HEK293 (cell line): Measurements from ENCODE around the gene CAMKV.

Source experiments
- CTCF ChIA-PET: fragments of 350-600 bp; formaldehyde crosslinking; extraction: SDS; loops from one replicate; lab custom pipeline; 2021; ENCODE audit warnings: antibody characterized with exemption; lab: Yijun Ruan, JAX
- POLR2A ChIA-PET: fragments of 300-600 bp; formaldehyde crosslinking; extraction: SDS; loops from one replicate; lab custom pipeline; 2020; ENCODE audit warnings: antibody characterized with exemption, inconsistent platforms; lab: Yijun Ruan, JAX
- H3K27ac ChIP-seq: fragments of 200-500 bp; sonication (Bioruptor generic); 2 replicates; pipeline ENCODE4 v1.5.1; 2014; ENCODE audit warnings: low read depth, low read length, control low read depth, inconsistent platforms; ENCODE audit errors: extremely low read depth
- H3K36me3 ChIP-seq, 2 experiments: fragments of 200-500 bp in 1 of 2; sonication (Bioruptor generic) in 1 of 2; 1 replicate in 1 of 2; 2 replicates in 1 of 2; pipeline ENCODE4 v1.5.1; 2014 to 2017; ENCODE audit warnings: inconsistent platforms in 2 of 2, low read length in 2 of 2; ENCODE audit not compliant: control insufficient read depth in 2 of 2, insufficient read depth in 1 of 2
- H3K4me1 ChIP-seq: fragments of 200-500 bp; sonication (Bioruptor generic); 2 replicates; pipeline ENCODE4 v1.5.1; 2014; ENCODE audit warnings: mild to moderate bottlenecking, low read length, inconsistent platforms; ENCODE audit not compliant: control insufficient read depth, insufficient read depth
- H3K4me3 ChIP-seq: 2 replicates; pipeline ENCODE4 v1.5.1; 2011; ENCODE audit warnings: low read depth, mild to moderate bottlenecking, control low read depth, low read length, moderate library complexity
- H3K9me3 ChIP-seq: fragments of 200-500 bp; sonication (Bioruptor generic); 2 replicates; pipeline ENCODE4 v1.5.1; 2014; ENCODE audit warnings: low read depth, low read length, inconsistent platforms; ENCODE audit not compliant: control insufficient read depth, insufficient read depth
- EGR2 ChIP-seq: fragments of 450-650 bp; formaldehyde crosslinking; IDR thresholded peaks from 2 replicates; pipeline ENCODE4 v1.5.1; 2016; ENCODE audit warnings: low read depth, missing biosample characterization, missing genetic modification characterization
- PRDM1 ChIP-seq: fragments of 450-650 bp; formaldehyde crosslinking; IDR thresholded peaks from 2 replicates; pipeline ENCODE4; 2016; ENCODE audit warnings: missing biosample characterization, missing genetic modification characterization
- ZFHX2 ChIP-seq: fragments of 450-650 bp; formaldehyde crosslinking; conservative IDR thresholded peaks from 2 replicates; pipeline ENCODE4 v1.5.1; 2016; ENCODE audit warnings: missing biosample characterization, missing genetic modification characterization
- ZIC2 ChIP-seq: fragments of 450-650 bp; formaldehyde crosslinking; IDR thresholded peaks from 2 replicates; pipeline ENCODE4 v1.5.1; 2016; ENCODE audit warnings: missing biosample characterization, missing genetic modification characterization
- ZNF121 ChIP-seq: fragments of 450-650 bp; formaldehyde crosslinking; IDR thresholded peaks from 2 replicates; pipeline ENCODE4 v1.5.1; 2016; ENCODE audit warnings: missing biosample characterization, missing genetic modification characterization
- ZNF138 ChIP-seq: fragments of 450-650 bp; formaldehyde crosslinking; IDR thresholded peaks from 2 replicates; pipeline ENCODE4 v1.5.1; 2016; ENCODE audit warnings: missing biosample characterization, missing genetic modification characterization, borderline replicate concordance
- ZNF311 ChIP-seq: fragments of 450-650 bp; formaldehyde crosslinking; IDR thresholded peaks from 2 replicates; pipeline ENCODE4 v1.5.1; 2017; ENCODE audit warnings: missing biosample characterization, missing genetic modification characterization, borderline replicate concordance
- ZNF335 ChIP-seq: fragments of 450-650 bp; formaldehyde crosslinking; conservative IDR thresholded peaks from 2 replicates; pipeline ENCODE4 v1.5.1; 2016; ENCODE audit warnings: missing biosample characterization, missing genetic modification characterization
- ZNF350 ChIP-seq: fragments of 450-650 bp; formaldehyde crosslinking; IDR thresholded peaks from 2 replicates; pipeline ENCODE4 v1.5.0; 2017; ENCODE audit warnings: missing biosample characterization, mild to moderate bottlenecking, missing genetic modification characterization
- ZNF37A ChIP-seq: fragments of 450-650 bp; IDR thresholded peaks from 2 replicates; pipeline ENCODE4 v1.5.1; 2018; ENCODE audit warnings: missing biosample characterization, missing genetic modification characterization
- ZNF510 ChIP-seq: fragments of 450-650 bp; formaldehyde crosslinking; IDR thresholded peaks from 2 replicates; pipeline ENCODE4 v1.5.1; 2018; ENCODE audit warnings: mild to moderate bottlenecking, missing genetic modification characterization, missing biosample characterization; ENCODE audit not compliant: insufficient replicate concordance
- ZNF529 ChIP-seq: fragments of 450-650 bp; formaldehyde crosslinking; IDR thresholded peaks from 2 replicates; pipeline ENCODE4 v1.5.1; 2017; ENCODE audit warnings: missing genetic modification characterization, missing biosample characterization; ENCODE audit not compliant: insufficient replicate concordance
- ZNF626 ChIP-seq: fragments of 450-650 bp; sonication (Bioruptor Pico); formaldehyde crosslinking; IDR thresholded peaks from 2 replicates; pipeline ENCODE4 v1.5.1; 2018; ENCODE audit warnings: missing biosample characterization, missing genetic modification characterization, inconsistent platforms
- TF ChIP-seq, protein P1 (sequence below): fragments of 450-650 bp; formaldehyde crosslinking; IDR thresholded peaks from 2 replicates; pipeline ENCODE4 v1.5.1; 2016; ENCODE audit warnings: missing biosample characterization, missing genetic modification characterization
- TF ChIP-seq, protein P2 (sequence below): fragments of 450-650 bp; formaldehyde crosslinking; IDR thresholded peaks from 2 replicates; pipeline ENCODE4 v1.5.1; 2017; ENCODE audit warnings: missing biosample characterization, missing genetic modification characterization
- TF ChIP-seq, protein P3 (sequence below): fragments of 450-650 bp; formaldehyde crosslinking; IDR thresholded peaks from 2 replicates; pipeline ENCODE4 v1.5.1; 2017; ENCODE audit warnings: missing biosample characterization, missing genetic modification characterization

Gene CAMKV

DNA sequence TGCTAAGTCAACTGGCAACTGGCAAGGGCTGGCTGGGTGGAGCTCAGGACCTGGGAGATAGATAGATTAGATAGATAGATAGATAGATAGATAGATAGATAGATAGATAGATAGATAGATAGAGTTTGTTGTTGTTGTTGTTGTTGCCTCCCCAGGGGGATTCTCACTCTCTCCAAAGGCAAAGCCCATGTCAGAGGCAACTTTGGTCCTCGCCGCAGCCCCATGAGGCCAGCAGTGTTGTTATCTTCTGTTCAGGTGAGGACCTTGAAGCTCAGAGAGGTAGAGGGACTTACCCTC is 41.4 kb upstream of the CAMKV start:
- H3K4me3 ChIP-seq = no peak overlapping the region
- no peak overlapping the region for H3K27ac ChIP-seq
- peaks cover 0 to 32% of the 10 kb centered on the region in 2 experiments; a peak in 1 of 3 replicates for H3K36me3 ChIP-seq
- CTCF ChIA-PET = interaction anchor here (0.7 kb wide), 1 partner anchor 563 kb away, joined by 3 read pairs; no protein-coding TSS in a partner anchor
- H3K4me1 ChIP-seq = no peaks in the 10 kb centered on the region
- no peaks in the 10 kb centered on the region for H3K9me3 ChIP-seq
- POLR2A ChIA-PET = no interaction called here
- TF ChIP-seq ZNF510 (tag by site-specific recombination) (no peak), ZNF626 (no peak), ZNF311 (tag by site-specific recombination) (no peak)
- TF ChIP-seq, all 188 proteins: peak for 0

DNA sequence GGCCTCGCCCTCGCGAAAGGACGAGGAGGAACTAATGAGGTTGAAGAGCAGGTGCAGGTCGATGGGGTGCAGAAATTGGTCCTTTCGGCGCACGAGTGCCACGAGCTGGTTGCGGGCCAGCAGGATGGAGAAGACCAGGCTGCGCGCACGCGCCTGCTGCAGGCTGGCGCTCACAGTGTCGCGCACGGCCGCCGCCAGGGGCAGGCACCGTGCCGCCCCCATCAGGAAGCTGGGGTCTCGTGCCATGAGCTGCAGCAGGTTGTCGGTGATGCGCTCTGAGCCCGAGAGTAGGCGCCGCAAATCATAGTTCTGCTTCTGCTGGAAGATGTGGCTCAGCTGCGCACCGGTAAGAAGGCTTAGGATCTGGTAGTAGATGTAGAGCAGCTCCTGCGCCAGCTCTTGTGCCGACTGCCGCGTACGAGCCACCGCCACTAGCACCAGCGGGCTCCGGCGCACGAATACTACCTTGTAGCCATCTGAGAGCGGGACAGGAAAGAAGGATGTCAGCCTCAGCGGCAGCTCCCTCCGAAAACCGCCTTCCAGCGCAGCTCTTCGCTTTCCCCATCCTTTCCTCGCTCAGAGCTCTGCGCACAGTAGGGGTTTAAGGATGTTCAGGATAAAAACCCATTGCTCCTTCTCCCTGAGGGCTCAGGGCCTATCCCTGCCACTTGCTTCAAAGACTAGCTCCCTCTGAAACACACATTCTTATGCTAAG is 40.9 kb upstream of the CAMKV start:
- H3K4me1 ChIP-seq = no peaks in the 10 kb centered on the region
- TF ChIP-seq, protein P1, sequence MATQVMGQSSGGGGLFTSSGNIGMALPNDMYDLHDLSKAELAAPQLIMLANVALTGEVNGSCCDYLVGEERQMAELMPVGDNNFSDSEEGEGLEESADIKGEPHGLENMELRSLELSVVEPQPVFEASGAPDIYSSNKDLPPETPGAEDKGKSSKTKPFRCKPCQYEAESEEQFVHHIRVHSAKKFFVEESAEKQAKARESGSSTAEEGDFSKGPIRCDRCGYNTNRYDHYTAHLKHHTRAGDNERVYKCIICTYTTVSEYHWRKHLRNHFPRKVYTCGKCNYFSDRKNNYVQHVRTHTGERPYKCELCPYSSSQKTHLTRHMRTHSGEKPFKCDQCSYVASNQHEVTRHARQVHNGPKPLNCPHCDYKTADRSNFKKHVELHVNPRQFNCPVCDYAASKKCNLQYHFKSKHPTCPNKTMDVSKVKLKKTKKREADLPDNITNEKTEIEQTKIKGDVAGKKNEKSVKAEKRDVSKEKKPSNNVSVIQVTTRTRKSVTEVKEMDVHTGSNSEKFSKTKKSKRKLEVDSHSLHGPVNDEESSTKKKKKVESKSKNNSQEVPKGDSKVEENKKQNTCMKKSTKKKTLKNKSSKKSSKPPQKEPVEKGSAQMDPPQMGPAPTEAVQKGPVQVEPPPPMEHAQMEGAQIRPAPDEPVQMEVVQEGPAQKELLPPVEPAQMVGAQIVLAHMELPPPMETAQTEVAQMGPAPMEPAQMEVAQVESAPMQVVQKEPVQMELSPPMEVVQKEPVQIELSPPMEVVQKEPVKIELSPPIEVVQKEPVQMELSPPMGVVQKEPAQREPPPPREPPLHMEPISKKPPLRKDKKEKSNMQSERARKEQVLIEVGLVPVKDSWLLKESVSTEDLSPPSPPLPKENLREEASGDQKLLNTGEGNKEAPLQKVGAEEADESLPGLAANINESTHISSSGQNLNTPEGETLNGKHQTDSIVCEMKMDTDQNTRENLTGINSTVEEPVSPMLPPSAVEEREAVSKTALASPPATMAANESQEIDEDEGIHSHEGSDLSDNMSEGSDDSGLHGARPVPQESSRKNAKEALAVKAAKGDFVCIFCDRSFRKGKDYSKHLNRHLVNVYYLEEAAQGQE = no peak
- TF ChIP-seq ZNF335 (tag by site-specific recombination) (no peak), PRDM1 (tag by site-specific recombination) (no peak), ZNF529 (tag by site-specific recombination) (no peak), ZNF121 (tag by site-specific recombination) (no peak), ZNF37A (no peak), ZNF350 (tag by site-specific recombination) (no peak)
- TF ChIP-seq, protein P2, sequence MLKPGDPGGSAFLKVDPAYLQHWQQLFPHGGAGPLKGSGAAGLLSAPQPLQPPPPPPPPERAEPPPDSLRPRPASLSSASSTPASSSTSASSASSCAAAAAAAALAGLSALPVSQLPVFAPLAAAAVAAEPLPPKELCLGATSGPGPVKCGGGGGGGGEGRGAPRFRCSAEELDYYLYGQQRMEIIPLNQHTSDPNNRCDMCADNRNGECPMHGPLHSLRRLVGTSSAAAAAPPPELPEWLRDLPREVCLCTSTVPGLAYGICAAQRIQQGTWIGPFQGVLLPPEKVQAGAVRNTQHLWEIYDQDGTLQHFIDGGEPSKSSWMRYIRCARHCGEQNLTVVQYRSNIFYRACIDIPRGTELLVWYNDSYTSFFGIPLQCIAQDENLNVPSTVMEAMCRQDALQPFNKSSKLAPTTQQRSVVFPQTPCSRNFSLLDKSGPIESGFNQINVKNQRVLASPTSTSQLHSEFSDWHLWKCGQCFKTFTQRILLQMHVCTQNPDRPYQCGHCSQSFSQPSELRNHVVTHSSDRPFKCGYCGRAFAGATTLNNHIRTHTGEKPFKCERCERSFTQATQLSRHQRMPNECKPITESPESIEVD (tag by site-specific recombination) = no peak
- TF ChIP-seq, protein P3, sequence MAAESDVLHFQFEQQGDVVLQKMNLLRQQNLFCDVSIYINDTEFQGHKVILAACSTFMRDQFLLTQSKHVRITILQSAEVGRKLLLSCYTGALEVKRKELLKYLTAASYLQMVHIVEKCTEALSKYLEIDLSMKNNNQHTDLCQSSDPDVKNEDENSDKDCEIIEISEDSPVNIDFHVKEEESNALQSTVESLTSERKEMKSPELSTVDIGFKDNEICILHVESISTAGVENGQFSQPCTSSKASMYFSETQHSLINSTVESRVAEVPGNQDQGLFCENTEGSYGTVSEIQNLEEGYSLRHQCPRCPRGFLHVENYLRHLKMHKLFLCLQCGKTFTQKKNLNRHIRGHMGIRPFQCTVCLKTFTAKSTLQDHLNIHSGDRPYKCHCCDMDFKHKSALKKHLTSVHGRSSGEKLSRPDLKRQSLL (tag by site-specific recombination) = no peak
- no peak overlapping the region for H3K27ac ChIP-seq
- CTCF ChIA-PET = interaction anchor here (0.7 kb wide), 1 partner anchor 562 kb away, joined by 3 read pairs; no protein-coding TSS in a partner anchor
- peaks cover 0 to 32% of the 10 kb centered on the region in 2 experiments; a peak in 1 of 3 replicates for H3K36me3 ChIP-seq
- H3K4me3 ChIP-seq = no peak overlapping the region
- POLR2A ChIA-PET = no interaction called here
- no peaks in the 10 kb centered on the region for H3K9me3 ChIP-seq

DNA sequence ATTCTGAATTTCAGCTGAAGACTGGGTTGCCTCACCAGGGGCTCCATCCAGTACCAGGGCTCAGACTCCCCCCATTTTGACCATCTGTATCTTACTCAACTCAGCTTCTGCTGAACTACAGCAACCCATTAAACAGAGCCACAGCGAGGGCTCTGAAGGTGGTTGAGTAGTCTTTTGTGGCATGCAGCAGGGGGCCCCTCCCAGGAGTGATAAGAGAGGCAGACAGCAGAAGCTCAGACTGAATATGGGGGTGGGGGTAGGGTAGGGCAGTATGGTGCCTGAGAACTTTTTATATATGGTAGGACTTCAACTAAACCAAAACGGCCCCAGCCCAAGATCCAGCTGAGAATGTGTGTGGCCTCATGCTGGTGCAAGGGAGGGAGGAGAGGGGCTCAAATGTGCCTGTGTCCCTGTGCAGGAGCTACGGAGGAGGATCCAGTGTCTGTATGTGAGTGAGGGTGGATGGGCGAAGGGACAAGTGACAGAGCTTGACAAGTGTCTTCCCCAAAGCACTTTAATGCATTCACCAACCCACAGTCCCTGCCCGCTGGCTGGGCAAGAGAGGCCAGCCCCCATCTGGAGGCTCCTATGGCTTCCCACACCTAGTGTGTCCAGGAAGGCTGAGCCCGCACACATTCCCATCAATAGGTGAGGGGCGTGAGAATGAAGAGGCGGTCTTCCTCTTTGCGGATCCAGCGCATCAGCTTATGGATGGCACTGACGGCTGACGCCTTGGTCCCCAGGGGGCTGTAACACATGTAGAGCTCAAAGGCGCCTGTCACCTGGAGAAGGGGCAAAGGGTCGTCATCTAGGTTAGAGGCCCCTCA is 38.9 kb upstream of the CAMKV start:
- ChIA-PET CTCF (interaction anchor here (0.6 to 1.6 kb wide), 3 partner anchors 9 to 187 kb away, joined by 3 to 4 read pairs (median 3); no protein-coding TSS in a partner anchor), POLR2A (interaction anchor here (0.5 to 1.1 kb wide), 2 partner anchors 95 to 105 kb away, joined by 3 read pairs; partner anchors contain the start of genes INKA1 and UBA7)
- Histone ChIP-seq H3K9me3 (no peaks in the 10 kb centered on the region), H3K36me3 (peaks cover 0 to 32% of the 10 kb centered on the region in 2 experiments; a peak in 1 of 3 replicates), H3K4me1 (no peaks in the 10 kb centered on the region), H3K4me3 (no peak overlapping the region), H3K27ac (no peak overlapping the region)
- peak; percentile 93 for TF ChIP-seq ZIC2 (tag by site-specific recombination)
- peak; percentile 60 for TF ChIP-seq ZFHX2 (tag by site-specific recombination)
- peak; percentile 79 for TF ChIP-seq EGR2
- no peak for TF ChIP-seq ZNF138 (tag by site-specific recombination)
